Activated CD4-positive, alpha-beta T cell treated with anti-CD3 and anti-CD28 coated beads, Interleukin-2, Interleukin-4, amounts not matched to agents 100 ng/mL and 50 ng/mL, durations not matched to agents 16 hours and 8 hours (primary cell): ENCODE measurements around the gene ZDHHC22.
"Not testable (repeated sequence)": the region's sequence is repeated elsewhere in the genome, so short reads cannot be mapped to it uniquely, and the experiment has no call there.

ENCODE experiments used
- DNase-seq: peaks from one replicate; pipeline ENCODE4 v3.0.0-alpha.2; 2020; ENCODE audit warnings: low spot score

The ZDHHC22 gene, protein sequence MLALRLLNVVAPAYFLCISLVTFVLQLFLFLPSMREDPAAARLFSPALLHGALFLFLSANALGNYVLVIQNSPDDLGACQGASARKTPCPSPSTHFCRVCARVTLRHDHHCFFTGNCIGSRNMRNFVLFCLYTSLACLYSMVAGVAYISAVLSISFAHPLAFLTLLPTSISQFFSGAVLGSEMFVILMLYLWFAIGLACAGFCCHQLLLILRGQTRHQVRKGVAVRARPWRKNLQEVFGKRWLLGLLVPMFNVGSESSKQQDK

DNA sequence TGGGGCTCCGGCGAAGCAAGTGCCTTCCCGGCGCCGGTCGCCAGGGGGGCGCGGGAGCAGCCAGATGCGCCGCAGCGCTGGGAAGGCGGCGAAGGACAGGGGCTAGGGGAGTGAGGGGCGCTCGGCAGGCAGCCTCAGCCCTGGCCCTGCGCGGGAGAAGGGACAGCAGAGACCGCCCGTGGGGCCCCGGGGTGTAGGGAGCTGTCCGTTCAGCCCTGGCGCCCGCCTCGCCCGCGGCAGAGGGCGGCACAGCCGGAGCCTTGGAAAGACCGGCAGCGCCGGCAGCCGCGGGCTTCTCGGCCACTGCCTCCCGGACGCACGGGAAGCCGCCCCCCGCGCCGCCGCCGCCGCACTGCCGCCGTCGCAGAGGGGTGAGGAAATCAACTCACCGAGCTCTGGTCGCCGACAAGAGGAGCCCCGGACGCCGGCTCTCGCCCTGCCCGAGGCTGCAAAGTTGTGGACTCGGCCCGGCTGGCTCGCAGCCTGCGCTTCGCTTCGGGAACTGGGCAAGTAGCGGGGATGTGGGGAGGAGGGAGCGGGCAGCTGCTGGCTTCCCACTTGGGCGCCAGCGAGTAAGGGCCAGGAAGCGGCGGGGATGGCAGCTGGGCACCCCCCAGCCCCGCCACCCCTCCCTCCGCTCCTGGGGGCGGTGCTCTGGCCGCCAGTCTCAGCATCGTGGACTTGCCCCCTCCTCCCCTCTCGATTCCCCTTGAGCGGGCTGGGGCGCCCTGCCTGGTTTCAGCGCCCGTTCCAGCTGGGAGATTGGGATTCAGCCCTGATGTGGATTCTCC, at the start of gene ZDHHC22:
Gene ZDHHC22, minus strand, starts transcription at position 578 of the 791 bp plus-strand sequence. CDS start 2,053 bp downstream, outside the sequence.
- DNase-seq, result no peak

DNA sequence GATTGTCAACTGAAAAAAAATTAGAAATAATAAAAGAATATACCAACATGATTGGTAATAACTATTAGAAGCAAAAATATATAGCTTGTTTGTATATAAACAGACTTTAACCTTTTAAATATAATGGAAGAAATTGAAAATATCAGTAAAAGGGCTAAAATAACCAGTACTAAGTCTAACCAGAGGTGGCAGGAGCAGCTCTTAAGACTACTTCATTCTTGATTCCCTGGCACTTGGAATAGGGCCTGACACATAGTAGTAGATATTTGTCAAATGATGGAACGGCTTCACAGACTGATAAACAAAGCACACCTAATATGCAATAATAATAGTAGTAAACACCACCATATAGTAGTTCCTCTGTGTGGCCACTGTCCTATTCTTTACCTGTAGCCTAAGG, 49.4 kb upstream of the ZDHHC22 start:
- no peak for DNase-seq

DNA sequence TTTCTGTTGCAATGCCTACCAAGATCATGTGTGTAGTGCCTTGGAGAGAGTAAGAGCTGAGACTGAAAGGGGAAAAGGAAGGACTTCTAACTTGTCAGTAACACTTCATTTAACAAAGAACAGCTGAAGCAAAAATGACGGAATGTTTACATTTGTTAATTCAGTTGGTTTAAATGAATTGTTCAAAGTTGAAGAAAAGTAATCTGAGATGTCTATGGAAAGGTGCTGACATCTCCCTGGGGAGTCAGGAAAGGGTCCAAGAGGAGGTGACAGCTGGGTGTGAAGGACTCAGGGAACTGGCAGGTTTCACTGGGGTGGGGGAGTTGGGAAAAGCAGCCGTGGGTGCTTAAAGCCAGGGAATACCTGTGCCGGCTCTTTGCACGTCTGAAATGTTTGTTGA, 47.9 kb upstream of the ZDHHC22 start:
- DNase-seq, result no peak

DNA sequence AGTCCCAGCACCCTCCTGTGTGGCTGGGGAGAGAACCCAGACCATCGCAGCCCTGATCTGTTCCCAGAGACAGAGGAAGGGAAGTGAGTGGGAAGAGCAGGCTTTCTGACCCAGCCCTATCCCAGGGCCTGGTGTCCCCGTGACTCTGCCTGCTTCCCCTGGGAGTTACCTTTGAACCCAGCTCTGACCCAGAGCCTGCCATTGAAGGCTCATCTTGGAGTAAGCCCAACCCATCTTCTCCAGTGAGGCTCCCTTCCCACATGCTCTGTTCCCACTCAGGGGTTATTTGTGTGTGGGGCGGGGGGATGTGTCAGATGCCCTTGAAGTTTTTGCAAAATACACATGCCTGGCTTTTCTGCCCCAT, 46.0 kb upstream of the ZDHHC22 start:
- no peak for DNase-seq

DNA sequence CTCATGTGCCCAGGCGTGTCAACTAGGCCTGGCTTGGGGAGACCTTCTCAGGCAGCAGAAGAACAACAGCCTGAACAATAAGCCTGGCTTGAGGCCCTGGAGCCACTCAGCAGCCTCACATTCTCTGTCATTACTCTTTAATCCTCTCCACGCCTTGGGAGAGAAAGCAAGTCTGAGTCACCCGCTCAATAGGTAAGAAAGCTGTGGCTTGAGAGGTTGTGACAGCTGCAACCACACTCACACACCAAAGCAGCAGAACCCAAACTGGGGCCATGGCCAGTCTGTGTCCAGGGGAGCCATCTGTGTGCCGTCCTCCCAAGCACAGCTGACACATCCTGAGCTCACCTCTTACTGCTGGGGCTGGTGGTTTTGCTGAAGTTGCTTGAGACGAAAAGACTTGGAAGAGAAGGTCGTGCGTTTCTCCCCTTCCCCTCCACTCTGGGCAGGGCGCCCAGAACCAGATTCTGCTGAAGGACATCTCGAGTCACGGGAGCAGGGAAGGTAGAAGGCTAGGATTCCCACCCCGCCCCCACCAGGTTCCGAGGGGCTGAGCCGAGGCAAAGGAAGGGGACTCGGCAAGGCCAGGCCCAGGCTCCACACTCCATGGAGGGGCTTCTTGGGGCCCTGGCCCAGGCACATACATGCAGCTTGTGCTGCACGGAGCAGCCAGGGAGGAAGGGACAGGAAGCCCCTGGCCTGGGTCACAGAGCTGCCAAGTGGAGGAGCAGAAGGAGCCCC, 45.5 kb upstream of the ZDHHC22 start:
- no peak for DNase-seq

DNA sequence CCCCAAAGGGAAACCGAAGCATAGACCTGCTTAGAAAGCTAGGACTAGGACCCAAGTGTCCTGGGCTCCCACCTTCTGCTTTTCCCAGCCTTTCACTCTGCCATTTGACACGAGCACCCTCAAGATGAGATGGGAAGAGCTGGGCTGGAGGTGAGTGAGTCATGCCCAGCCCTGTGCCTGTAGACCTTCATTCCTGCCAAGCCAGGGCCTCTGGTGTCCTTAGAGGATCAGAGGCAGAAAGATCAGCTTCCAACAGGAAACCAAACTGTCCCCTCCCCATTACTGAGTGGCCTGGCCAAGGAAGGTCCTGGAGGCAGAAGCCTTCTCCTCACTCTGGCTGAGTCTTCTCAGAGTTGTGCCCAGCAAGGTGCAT, 43.5 kb upstream of the ZDHHC22 start:
- DNase-seq, result no peak

DNA sequence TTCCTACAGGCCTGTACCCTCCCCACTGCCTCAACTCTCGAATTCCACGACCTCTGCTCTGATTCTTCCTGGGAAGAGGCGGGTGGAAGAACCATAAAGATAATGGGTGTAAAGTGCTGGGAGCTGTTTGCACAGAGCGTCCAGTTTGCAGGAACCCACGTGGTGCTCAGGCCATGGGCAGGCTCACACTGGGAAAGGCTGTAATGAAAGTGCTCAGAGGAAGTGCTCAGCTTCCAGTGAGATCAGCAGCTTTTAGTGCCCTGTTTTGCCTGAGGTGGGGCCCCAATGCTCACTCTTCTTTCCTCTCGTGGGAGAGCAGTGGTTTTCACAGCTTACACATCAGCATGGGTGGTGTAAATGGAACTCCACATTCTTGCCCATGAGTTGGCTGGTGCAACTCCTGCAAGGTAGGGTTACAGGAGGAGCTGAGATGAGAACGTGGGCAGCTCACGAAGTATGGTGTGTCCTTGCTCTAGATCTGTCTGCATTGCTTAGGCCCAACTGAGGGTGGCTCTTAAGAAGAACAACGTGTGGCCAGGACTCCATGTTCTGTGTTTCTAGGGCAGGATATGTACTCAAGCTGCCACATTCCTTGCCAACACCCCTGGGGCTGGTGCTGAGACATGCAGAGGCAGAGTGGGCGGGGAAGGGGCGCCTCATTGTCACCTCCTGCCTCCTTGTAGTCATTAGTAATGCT, 43.0 kb upstream of the ZDHHC22 start:
- peak; percentile 20 for DNase-seq

DNA sequence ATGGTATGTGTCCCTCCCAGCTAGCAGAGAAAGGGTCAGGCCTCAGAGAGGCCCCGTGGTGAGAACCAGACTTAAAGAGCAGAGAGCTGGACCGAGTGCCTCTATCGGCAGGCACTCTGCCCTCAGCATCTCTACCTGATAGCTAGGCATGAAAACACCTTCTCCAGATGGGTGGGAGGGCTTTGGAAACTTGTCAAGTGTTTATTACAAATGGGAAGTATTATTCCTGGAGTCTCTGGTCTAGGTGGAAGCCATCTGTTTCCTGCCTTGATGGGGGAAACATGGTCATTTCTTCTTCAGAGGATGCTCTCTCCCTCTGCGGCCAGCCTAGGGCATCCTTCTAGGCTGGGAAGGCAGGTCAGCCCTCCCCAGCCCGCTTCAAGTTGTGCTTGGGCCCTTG, 42.3 kb upstream of the ZDHHC22 start:
- no peak for DNase-seq

DNA sequence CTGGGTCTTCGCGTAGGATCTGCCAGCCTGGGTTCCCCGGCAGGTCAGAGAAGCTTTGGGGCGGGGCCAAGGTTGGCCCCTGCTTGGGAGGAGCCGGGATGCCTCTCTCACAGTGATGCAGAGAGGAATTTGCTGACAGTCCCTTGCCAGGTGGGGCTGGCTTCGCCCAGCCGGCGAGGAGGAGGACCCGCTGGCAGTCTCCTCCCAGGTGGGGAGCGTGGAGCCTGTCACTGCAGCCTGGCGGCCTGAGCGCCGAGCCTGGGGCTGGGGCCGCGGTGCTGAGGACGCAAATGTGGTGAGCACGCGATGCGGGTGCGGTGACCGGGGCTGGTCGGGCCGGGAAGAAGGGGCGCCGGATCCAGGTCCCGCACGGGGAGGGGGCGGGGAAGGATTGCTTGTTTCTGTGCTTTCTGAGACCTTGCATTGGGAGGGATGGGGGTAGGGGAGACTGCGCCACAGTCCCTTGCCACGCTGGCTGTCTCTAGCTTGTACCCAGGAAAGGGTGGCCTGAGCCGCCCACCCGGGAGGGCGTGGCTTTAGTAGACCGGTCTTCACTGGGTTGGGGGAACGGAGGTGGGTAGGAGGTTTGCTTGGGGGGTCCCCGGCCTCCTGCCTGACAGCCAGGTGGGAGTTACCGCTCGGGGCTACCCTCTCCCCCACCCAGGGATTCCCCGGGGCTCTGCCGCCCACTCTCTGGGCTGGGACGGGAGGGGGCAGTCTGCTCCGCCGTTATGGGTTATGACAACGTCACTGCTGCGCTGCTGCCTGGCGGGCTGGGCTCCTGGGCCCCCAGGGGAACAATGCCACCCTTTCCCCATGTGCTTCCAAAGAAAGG, 40.2 kb upstream of the ZDHHC22 start, which contains the start of gene TMEM63C:
Gene TMEM63C, plus strand, starts transcription at position 196 of the 835 bp plus-strand sequence. CDS start 37,016 bp downstream, outside the sequence.
- peak; percentile 72 for DNase-seq

DNA sequence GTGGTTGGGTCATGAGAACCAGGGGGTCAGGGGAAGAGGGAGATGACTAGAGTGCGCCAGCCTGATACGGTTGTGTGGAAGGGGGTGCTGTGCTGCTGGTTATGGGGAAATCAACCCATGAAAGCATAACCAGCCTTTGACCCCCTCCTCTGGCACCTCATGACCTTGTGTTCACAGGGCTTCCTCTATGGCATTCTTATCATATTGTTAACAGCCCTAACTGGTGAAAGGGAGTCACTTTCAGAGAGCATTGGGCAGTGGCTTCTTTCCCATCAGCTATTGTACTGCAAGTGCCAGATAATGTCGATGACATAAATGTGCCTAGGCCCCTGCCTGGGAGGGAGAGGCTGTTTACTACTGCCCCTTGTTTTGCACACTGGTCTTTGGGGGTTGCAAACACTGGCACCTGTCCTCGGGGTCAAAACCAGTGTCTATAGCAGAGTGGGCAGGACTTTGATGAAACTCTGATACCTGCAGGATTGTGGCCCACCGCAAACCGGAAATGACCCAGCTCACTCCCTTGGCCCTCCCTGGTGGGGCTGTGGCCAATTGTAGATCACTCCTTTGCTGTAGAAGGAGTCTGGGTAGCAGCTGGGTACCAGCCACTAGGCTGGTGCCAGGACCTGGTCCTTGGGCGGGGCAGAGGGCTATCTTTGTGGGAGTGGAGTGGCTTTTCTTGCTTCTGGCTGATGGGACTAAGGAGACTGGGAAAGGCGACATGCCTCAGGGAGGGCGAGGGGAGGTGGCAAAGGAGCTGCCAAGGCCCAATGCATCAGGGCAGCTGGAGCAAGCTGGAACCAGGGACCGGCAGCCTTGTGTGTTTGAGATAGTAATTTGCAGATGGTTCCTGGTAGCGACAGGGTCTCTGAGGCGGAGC, 39.4 kb upstream of the ZDHHC22 start:
- DNase-seq, result no peak

DNA sequence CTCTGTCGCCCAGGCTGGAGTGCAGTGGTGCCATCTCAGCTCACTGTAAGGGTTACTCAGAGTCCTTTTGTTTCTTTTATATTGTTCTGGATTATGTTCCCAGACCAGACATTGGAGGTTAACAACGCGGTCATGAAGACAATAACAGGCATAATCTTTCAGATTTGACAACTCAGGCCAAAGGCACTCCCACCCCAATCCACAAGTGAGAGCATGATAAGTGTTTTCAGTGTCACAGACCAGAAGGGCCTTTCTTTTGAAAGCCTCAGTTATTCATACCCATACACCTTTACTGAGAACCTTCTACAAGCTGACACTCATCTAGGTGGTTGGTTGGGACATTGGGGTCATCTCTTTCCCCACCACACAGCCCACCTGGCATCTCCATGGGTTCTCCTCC, 37.1 kb upstream of the ZDHHC22 start:
- no peak for DNase-seq

DNA sequence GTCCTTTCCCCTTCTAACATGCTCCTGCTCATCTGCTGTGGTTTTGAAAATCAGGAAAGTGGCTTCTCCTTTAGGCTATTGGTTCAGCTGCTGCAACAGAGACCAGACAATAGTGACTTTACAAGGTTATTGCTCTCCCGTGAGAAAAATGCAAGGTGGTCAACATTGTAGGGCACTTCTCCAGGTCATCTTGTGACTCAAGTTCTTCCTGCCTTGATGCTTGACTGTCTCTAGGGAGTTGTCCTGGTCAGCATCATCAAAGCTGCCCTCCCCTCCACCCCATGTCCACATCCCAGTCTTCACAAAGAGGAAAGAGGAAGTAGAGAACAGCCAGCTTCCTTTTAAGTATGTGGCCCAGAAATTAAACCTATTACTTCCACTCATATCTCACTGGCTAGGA, 36.1 kb upstream of the ZDHHC22 start:
- no peak for DNase-seq

DNA sequence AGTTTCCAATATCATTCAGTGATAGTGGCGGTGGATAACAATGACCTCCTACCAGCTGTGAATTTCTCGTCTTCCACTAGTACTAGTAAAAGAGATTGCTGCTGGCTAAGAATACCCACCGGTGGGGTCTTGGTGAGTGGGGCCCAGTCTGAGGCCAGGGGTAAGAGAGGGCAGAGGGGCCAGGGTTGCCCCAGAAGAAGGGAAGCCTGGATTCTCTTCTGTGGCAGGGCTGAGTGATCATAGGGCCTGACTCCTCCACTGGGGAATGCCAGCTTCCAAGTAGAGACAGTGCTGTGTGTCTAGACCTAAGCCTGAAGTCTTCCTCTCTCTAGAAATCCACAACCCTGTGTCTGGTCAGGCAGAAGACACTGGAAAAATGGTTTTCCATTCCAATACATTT, 34.3 kb upstream of the ZDHHC22 start:
- DNase-seq, result no peak

DNA sequence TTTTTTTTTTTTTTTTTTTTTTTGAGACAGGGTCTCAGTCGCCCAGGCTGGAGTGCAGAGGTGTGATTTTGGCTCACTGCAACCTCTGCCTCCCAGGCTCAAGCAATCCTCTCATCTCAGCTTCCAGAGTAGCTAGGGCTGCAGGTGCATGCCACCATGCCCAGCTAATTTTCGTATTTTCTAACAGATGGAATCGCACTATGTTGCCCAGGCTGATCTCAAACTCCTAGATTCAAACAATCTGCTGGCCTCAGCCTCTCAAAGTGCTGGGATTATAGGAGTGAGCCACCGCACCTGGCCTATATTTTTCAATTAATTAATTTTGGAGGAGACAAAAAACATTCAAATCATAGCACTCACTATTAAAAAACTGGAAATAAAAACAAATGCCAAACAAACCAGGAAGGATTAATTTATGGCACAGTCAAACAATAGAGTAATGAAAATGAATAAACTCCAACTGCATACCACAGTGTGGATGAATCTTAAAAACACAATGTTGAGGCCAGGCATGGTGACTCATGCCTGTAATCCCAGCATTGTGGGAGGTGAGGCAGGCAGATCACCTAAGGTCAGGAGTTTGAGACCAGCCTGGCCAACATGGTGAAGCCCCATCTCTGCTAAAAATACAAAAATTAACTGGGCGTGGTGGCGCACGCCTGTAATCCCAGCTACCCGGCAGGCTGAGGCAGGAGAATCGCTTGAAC, 32.5 kb upstream of the ZDHHC22 start:
- DNase-seq, result not testable (repeated sequence)

DNA sequence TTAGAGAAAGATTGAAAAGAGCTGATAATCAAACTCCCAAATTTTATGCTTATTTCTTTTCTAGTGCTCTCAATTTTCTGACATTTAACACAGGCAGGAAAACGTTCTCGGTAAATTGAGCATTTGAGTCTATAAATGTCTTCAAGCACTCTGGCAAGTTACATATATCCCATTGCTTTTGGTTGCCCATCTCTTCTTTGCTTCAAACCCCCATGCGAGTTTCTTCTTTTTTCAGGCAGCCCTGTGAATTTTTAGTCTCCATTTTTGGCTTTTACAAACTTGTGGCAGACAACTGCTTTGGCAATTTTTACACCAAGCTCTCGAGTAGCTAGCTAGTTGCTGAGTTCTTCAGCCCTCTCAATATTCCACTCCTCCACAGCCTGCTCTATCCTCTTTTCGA, 31.3 kb upstream of the ZDHHC22 start:
- DNase-seq, result no peak

DNA sequence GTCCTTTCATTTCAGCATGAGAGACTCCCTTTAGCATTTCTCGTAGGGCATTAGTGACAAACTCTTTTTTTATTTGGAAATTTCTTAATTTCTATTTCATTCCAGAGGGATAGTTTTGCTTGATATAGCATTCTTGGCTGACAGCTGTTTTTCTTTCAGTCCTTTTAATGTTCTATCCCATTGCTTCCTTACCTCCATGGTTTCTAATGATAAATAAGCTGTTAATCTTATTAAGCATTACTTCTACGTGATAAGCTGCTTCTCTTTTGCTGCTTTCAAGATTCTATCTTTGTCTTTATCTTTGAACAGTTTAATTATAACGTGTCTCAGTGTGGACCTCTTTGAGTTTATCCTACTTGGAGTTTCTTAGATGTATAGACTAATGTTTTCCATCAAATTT, 28.5 kb upstream of the ZDHHC22 start:
- DNase-seq, result no peak

DNA sequence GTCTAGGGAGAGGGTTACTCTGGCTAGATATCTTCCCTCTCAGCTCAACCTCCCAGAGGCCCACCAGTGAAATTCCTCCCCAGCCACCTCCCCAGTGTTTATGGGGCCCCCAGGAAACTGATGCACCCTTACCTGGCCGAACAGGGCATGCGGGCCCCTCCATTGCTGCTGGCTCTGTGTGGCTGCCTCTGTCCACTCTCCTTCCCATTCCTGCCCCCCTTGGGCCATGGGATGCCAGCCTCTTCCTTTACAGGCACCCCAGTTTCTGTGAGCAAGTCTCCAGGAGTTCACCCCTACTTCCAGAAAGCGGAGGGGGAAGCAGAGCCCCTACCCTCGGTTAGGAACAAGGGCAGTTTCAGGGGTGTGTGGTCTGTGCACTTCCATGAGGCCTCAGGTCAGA, 19.4 kb upstream of the ZDHHC22 start:
- no peak for DNase-seq

DNA sequence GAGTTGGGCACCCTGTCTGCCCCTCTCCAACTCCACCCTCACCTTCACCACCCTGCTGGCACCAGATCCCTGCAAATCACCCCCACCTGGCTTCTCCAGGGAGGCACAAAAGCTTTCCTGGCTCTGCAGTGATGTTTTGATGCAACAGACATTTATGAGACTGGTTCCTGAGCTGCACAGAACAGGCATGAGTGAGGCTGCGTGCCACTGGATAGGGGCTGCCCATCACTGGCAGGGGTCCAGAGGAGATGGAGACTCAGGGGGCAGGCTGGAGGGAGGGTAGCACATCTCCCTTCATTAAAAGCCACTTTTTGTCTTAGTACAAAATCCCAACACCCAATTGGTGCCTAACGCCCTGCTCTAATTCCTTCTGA, 17.3 kb upstream of the ZDHHC22 start:
- DNase-seq, result no peak

DNA sequence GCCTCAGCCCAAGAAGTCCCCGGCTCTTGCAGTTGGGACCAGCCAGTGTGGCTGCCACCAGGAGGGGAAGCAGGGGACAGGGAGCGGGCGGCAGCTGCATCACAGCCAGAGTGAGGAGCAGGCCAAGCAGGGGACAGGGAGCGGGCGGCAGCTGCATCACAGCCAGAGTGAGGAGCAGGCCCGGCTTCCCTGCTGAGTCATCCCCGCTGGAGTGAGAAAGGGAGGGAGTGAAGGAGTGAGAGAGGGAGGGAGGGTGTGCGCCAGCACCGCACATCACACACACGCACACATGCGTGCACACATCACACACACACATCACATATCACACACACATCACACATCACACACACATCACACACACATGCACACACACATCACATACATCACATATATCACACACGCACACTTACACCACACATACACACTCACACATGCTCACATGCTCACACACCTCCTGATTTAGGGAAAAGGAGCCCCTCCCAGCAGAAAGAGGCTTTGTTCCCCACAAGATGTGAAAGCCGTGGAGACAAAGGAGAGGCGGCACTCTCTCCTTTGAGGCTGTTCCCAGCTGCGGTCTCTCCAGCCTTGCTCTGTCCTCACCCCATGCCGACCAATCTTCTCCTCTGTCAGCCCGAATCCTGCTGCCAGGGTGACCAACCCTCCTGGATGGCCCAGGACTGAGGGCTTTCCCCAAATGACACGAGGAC, 16.7 kb upstream of the ZDHHC22 start:
- no peak for DNase-seq
